T-cell (primary cell): ENCODE data around the gene ZDHHC14. TPM values are rescaled to one million over a fixed set of nuclear protein-coding genes. Genes with fewer than 3 reads are reported as not detected.

ENCODE experiments used
- ATAC-seq, 4 experiments: fragments of 200-7000 bp in 3 of 4; fragments of 150-1000 bp in 1 of 4; cut with Tn5 transposase; replicated peaks in 1 of 4; 1 replicate in 3 of 4; 2 replicates in 1 of 4; pipeline ENCODE4 v1.10.0; 2021; ENCODE audit warnings: moderate library complexity in 3 of 4, mild to moderate bottlenecking in 2 of 4, moderate number of reproducible peaks in 1 of 4
- CTCF ChIA-PET, 2 donors: fragments of 300-600 bp; sonication (Branson Sonifier 250); formaldehyde crosslinking; loops; one replicate each; lab custom pipeline; 2022; ENCODE audit warnings: antibody characterized with exemption in 2 of 2; lab: Charles Lee
- POLR2A ChIA-PET, 2 donors: fragments of 300-600 bp; sonication (Branson Sonifier 250); formaldehyde crosslinking; loops; one replicate each; lab custom pipeline; 2022; ENCODE audit warnings: antibody characterized with exemption in 2 of 2; lab: Charles Lee
- DNase-seq, 35 experiments: peaks; one replicate each; pipeline versions ENCODE4 v3.0.0 to v3.0.0-alpha.2; 2013 to 2023
- H3K27ac ChIP-seq: one replicate; pipeline ENCODE4 v1.5.1; 2013; ENCODE audit warnings: low read length
- H3K27me3 ChIP-seq, 2 experiments: replicated peaks in 1 of 2; 1 replicate in 1 of 2; 2 replicates in 1 of 2; pipeline versions ENCODE4 v1.6.1 to v1.7.0; 2013; ENCODE audit warnings: low read length in 1 of 2, mixed read lengths in 1 of 2; ENCODE audit not compliant: control insufficient read depth in 2 of 2, insufficient read depth in 2 of 2; ENCODE audit errors: extremely low read depth in 1 of 2
- H3K36me3 ChIP-seq, 2 donors: 1 replicate in 1 of 2; 2 replicates in 1 of 2; pipeline versions ENCODE4 v1.6.1 to v1.7.0; 2013; ENCODE audit warnings: low read length in 1 of 2; ENCODE audit not compliant: control insufficient read depth in 2 of 2, insufficient read depth in 1 of 2; ENCODE audit errors: extremely low read depth in 1 of 2
- H3K4me1 ChIP-seq, 2 experiments: 1 replicate in 1 of 2; 2 replicates in 1 of 2; pipeline versions ENCODE4 v1.6.1 to v1.7.0; 2013; ENCODE audit warnings: low read length in 2 of 2, mixed read lengths in 1 of 2; ENCODE audit not compliant: insufficient read depth in 2 of 2, control insufficient read depth in 1 of 2; ENCODE audit errors: extremely low read depth in 1 of 2
- H3K4me3 ChIP-seq, 2 donors: 1 replicate in 1 of 2; 2 replicates in 1 of 2; pipeline versions ENCODE4 v1.5.1 to v1.7.0; 2013; ENCODE audit warnings: mild to moderate bottlenecking in 2 of 2, low read length in 1 of 2, moderate library complexity in 1 of 2; ENCODE audit not compliant: control insufficient read depth in 1 of 2; ENCODE audit errors: extremely low read depth in 1 of 2
- H3K9me3 ChIP-seq: 2 replicates; pipeline ENCODE4 v1.7.0; 2013
- H3K27ac Mint-ChIP-seq, 2 donors: one replicate each; pipeline ENCODE4 v1.8.0; 2020 to 2021; ENCODE audit warnings: mild to moderate bottlenecking in 2 of 2, mixed read lengths in 2 of 2
- H3K27me3 Mint-ChIP-seq, 2 donors: one replicate each; pipeline ENCODE4 v1.8.0; 2021 to 2022; ENCODE audit warnings: mixed read lengths in 2 of 2
- H3K36me3 Mint-ChIP-seq: one replicate; pipeline ENCODE4 v1.8.0; 2021; ENCODE audit warnings: mixed read lengths
- H3K4me1 Mint-ChIP-seq, 3 donors: one replicate each; pipeline ENCODE4 v1.8.0; 2020 to 2022; ENCODE audit warnings: mixed read lengths in 3 of 3, mild to moderate bottlenecking in 1 of 3
- H3K4me3 Mint-ChIP-seq, 3 donors: one replicate each; pipeline ENCODE4 v1.8.0; 2020 to 2022; ENCODE audit warnings: mild to moderate bottlenecking in 3 of 3, mixed read lengths in 3 of 3, moderate library complexity in 3 of 3
- H3K9me3 Mint-ChIP-seq, 3 donors: one replicate each; pipeline ENCODE4 v1.8.0; 2020 to 2022; ENCODE audit warnings: mixed read lengths in 3 of 3
- WGBS: methylation state at CpG from one replicate; pipeline ENCODE4 v1.1.5; 2013; ENCODE audit warnings: missing lambda C conversion rate; ENCODE audit not compliant: insufficient coverage; 5-methylcytosine and 5-hydroxymethylcytosine counted together
- total RNA-seq, 35 experiments: library from RNA in 6 of 35; stranded (reverse) in 6 of 35; fragments of 120-200 nt in 1 of 35; gene quantifications; one replicate each; pipeline versions ENCODE4 v1.2.1 to v1.2.4 and lab custom pipeline; 2013 to 2026

Gene ZDHHC14
- total RNA-seq, 5 donors from 2014 or later (not counting 1 experiment from before 2014, with no cell fraction given): 2.1 to 3.7 (median 2.6) TPM

- H3K27ac ChIP-seq: no peak overlapping the region
- peaks cover 27 to 40% of the 10 kb centered on the region in 2 experiments for H3K4me1 ChIP-seq
- peak overlapping the region in 1 of 2 donors; percentile 31 for H3K27ac Mint-ChIP-seq
- H3K27me3 ChIP-seq: no peaks in the 10 kb centered on the region
- no peaks in the 10 kb centered on the region for H3K36me3 ChIP-seq
- no peak for ATAC-seq
- no peaks in the 10 kb centered on the region for H3K9me3 Mint-ChIP-seq
- CTCF ChIA-PET: no interaction called here
- POLR2A ChIA-PET: no interaction called here
- no peaks in the 10 kb centered on the region for H3K27me3 Mint-ChIP-seq
- no peak overlapping the region for H3K4me3 Mint-ChIP-seq
- no peak for DNase-seq
- no peak overlapping the region for H3K4me3 ChIP-seq
- H3K36me3 Mint-ChIP-seq: peaks cover 4% of the 10 kb centered on the region
- H3K9me3 ChIP-seq: no peaks in the 10 kb centered on the region
- WGBS: 70% methylated on average over 3 of the region's 10 CpGs
- H3K4me1 Mint-ChIP-seq: peaks cover 47 to 52% (median 49%) of the 10 kb centered on the region in 3 donors
Observed at GRCh38 chr6:157539421-157539822, 158.4 kb downstream of the ZDHHC14 start.

- no peak overlapping the region for H3K4me3 ChIP-seq
- no peak for DNase-seq
- no peak overlapping the region for H3K27ac ChIP-seq
- H3K36me3 Mint-ChIP-seq: peaks cover 9% of the 10 kb centered on the region
- no peaks in the 10 kb centered on the region for H3K27me3 ChIP-seq
- no peak overlapping the region for H3K4me3 Mint-ChIP-seq
- no peak overlapping the region for H3K27ac Mint-ChIP-seq
- CTCF ChIA-PET: no interaction called here
- no peaks in the 10 kb centered on the region for H3K9me3 ChIP-seq
- POLR2A ChIA-PET: no interaction called here
- ATAC-seq: no peak
- H3K4me1 ChIP-seq: peaks cover 24 to 33% of the 10 kb centered on the region in 2 experiments
- no peaks in the 10 kb centered on the region for H3K27me3 Mint-ChIP-seq
- peaks cover 0 to 5% (median 4%) of the 10 kb centered on the region in 3 donors for H3K9me3 Mint-ChIP-seq
- 97% methylated on average over 5 of the region's 16 CpGs for WGBS
- peaks cover 43 to 45% (median 44%) of the 10 kb centered on the region in 3 donors for H3K4me1 Mint-ChIP-seq
- H3K36me3 ChIP-seq: no peaks in the 10 kb centered on the region
Observed at GRCh38 chr6:157539900-157540752, 159.1 kb downstream of the ZDHHC14 start.

GRCh38 chr6:157541618-157542413 is 160.8 kb downstream of the ZDHHC14 start:
- H3K27me3 Mint-ChIP-seq: no peaks in the 10 kb centered on the region
- peaks cover 27 to 29% (median 28%) of the 10 kb centered on the region in 3 donors for H3K4me1 Mint-ChIP-seq
- ATAC-seq: no peak
- peaks cover 0 to 5% (median 4%) of the 10 kb centered on the region in 3 donors for H3K9me3 Mint-ChIP-seq
- H3K4me1 ChIP-seq: peaks cover 9 to 26% of the 10 kb centered on the region in 2 experiments
- H3K4me3 Mint-ChIP-seq: no peak overlapping the region
- no peak overlapping the region for H3K4me3 ChIP-seq
- WGBS: 92% methylated on average over 11 of the region's 13 CpGs
- H3K27ac Mint-ChIP-seq: no peak overlapping the region
- CTCF ChIA-PET: interaction anchor here in 1 of 2 donors (0.6 kb wide), 1 partner anchor 115 kb away, joined by 3 read pairs; no protein-coding TSS in a partner anchor
- DNase-seq: no peak
- POLR2A ChIA-PET: no interaction called here
- no peak overlapping the region for H3K27ac ChIP-seq
- no peaks in the 10 kb centered on the region for H3K9me3 ChIP-seq
- H3K36me3 ChIP-seq: no peaks in the 10 kb centered on the region
- no peaks in the 10 kb centered on the region for H3K27me3 ChIP-seq
- peaks cover 10% of the 10 kb centered on the region for H3K36me3 Mint-ChIP-seq

GRCh38 chr6:157542414-157543160 is 161.6 kb downstream of the ZDHHC14 start:
- no peaks in the 10 kb centered on the region for H3K36me3 ChIP-seq
- ATAC-seq: no peak
- 95% methylated on average over 18 of the region's 21 CpGs for WGBS
- no peaks in the 10 kb centered on the region for H3K27me3 ChIP-seq
- no peak overlapping the region for H3K4me3 ChIP-seq
- ChIA-PET CTCF (no interaction called here), POLR2A (interaction anchor here in 1 of 2 donors (0.5 kb wide), 1 partner anchor 261 kb away, joined by 5 read pairs; no protein-coding TSS in a partner anchor)
- Mint-ChIP-seq H3K27me3 (no peaks in the 10 kb centered on the region), H3K9me3 (peaks cover 0 to 5% (median 4%) of the 10 kb centered on the region in 3 donors), H3K4me1 (peaks cover 20 to 22% (median 21%) of the 10 kb centered on the region in 3 donors), H3K36me3 (peaks cover 10% of the 10 kb centered on the region), H3K4me3 (no peak overlapping the region), H3K27ac (no peak overlapping the region)
- DNase-seq: no peak
- H3K4me1 ChIP-seq: peaks cover 8 to 21% of the 10 kb centered on the region in 2 experiments
- no peaks in the 10 kb centered on the region for H3K9me3 ChIP-seq
- H3K27ac ChIP-seq: no peak overlapping the region

- Mint-ChIP-seq H3K27ac (no peak overlapping the region), H3K4me1 (peaks cover 24 to 26% (median 25%) of the 10 kb centered on the region in 3 donors), H3K9me3 (peaks cover 0 to 5% (median 4%) of the 10 kb centered on the region in 3 donors), H3K36me3 (peaks cover 10% of the 10 kb centered on the region), H3K4me3 (no peak overlapping the region), H3K27me3 (peaks cover 2 to 4% of the 10 kb centered on the region in 2 donors)
- DNase-seq (no peak), ATAC-seq (no peak)
- Histone ChIP-seq H3K4me3 (no peak overlapping the region), H3K9me3 (no peaks in the 10 kb centered on the region), H3K27me3 (peaks cover 0 to 6% of the 10 kb centered on the region in 2 experiments), H3K36me3 (no peaks in the 10 kb centered on the region), H3K27ac (no peak overlapping the region), H3K4me1 (peaks cover 17 to 22% of the 10 kb centered on the region in 2 experiments)
- ChIA-PET POLR2A (no interaction called here), CTCF (no interaction called here)
- 100% methylated on average over 2 of the region's 3 CpGs for WGBS
Observed at GRCh38 chr6:157546321-157546720, 165.3 kb downstream of the ZDHHC14 start.
